Activated CD4-positive, CD25-positive, alpha-beta regulatory T cell (primary cell): ENCODE measurements around the gene RNU1-2.
"Not testable (repeated sequence)": the region's sequence is repeated elsewhere in the genome, so short reads cannot be mapped to it uniquely, and the experiment has no call there.

Experiments used
- DNase-seq, 4 experiments: peaks; one replicate each; lab custom pipeline; 2025; lab: John Stamatoyannopoulos, UW

RNU1-2 gene

DNA sequence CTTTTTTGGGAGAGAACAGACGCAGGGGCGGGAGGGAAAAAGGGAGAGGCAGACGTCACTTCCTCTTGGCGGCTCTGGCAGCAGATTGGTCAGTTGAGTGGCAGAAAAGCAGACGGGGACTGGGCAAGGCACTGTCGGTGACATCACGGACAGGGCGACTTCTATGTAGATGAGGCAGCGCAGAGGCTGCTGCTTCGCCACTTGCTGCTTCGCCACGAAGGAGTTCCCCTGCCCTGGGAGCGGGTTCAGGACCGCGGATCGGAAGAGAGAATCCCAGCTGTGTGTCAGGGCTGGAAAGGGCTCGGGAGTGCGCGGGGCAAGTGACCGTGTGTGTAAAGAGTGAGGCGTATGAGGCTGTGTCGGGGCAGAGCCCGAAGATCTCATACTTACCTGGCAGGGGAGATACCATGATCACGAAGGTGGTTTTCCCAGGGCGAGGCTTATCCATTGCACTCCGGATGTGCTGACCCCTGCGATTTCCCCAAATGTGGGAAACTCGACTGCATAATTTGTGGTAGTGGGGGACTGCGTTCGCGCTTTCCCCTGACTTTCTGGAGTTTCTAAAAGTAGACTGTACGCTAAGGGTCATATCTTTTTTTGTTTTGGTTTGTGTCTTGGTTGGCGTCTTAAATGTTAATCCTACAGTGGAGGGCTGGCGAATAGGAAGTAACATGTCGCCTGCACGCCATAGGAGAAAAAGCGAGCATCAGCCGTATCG lies at the start of gene RNU1-2:
TSS of gene RNU1-2 (plus strand) at position 383 of the 718 bp plus-strand sequence.
- peak; percentile 50 to 74 (median 63) for DNase-seq

DNA sequence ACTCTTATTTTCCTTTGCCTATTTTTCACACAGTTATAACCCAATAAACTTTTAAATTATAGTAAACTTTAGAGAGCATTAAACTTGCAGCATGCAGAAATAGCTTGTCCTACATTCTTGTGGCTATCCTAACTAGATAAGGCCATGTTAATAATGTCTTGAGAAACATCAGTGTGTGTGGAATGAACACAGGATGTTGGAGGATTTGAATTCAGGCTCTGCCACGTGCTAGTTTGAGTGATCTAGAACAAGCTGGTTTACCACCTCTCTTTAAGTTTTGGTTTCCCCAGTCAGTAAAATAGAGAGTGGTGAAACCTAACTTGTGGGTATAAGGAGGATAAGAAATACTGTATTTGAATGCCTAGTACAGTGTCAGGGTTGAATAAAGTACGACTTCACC lies 39.6 kb upstream of the RNU1-2 start:
- not testable (repeated sequence) for DNase-seq

DNA sequence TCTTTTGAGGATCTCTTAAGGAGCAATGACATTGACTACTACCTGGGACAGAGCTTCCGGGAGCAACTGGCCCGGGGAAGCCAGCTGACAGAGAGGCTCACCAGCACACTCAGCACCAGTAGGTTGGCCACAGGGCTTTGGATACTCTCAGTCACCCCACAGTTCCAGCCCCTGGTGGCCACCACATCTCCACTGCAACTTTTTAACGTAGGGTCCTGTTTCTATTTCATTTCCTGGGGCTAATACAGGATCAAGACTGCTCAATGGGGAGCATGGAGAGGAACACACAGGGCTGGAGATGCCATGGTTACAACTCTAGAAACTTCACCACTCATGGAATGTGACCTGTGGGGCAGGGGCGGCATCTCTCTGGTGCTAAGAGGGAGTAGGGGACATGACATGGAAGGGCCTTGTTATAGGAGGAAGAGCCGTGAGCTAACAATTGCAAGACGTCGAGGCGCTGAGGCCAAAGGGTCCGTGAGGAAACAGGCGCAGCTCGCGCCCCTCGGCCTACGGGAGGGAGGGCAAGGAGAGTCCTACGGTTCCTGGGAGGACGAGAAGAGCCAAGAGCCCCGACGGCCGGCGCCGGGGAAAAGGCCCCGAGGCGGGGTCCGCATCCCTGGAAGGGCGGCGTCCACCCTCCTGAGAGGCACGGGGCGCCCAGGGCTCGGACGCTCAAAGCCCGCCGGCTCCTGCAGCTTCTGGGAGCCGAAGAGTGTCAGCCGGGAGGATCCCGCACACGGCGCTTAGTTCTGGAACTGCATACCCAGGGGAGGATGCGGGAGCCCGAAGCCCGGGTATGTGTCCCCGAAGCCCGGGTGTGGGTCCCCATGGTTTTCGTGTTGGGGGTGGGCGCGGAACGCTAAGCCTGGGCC lies 36.4 kb upstream of the RNU1-2 start:
- DNase-seq = not testable (repeated sequence)

DNA sequence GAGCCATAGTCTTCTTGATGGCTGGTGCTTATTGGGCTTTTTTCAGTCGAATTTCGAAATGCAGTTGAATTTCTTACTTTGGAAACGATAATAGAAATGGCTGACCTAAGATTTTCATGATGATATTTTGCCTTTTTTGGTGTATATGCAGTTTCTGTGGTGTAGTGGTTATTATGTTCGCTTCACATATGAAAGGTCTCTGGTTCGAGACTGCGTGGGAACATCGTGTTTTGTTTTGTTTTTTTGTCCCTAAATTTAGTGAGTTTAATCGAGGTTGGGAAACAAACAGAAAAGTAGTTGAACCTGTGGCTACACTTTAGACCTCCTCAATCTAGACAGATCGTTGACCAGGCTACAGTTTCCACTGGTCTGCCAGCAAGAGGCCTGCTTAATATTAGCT lies 35.7 kb upstream of the RNU1-2 start:
- not testable (repeated sequence) for DNase-seq

DNA sequence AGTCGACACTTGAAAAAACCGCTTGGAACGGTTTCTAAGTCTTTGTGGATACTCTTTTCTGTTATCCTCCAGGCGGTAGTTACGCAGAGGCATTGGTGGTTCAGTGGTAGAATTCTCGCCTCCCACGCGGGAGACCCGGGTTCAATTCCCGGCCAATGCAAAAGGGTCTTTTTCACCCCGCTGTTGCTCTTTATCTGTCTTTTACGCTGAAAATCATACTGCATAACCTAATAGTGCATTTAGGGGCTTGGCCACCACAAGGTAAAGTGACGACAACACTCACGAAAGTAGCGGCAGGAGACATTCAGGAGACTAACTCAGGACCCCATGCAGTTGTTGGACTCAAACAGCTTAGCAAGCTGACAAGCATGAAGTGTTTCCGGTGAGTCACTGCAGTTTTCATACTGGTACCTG lies 33.9 kb upstream of the RNU1-2 start:
- not testable (repeated sequence) for DNase-seq

DNA sequence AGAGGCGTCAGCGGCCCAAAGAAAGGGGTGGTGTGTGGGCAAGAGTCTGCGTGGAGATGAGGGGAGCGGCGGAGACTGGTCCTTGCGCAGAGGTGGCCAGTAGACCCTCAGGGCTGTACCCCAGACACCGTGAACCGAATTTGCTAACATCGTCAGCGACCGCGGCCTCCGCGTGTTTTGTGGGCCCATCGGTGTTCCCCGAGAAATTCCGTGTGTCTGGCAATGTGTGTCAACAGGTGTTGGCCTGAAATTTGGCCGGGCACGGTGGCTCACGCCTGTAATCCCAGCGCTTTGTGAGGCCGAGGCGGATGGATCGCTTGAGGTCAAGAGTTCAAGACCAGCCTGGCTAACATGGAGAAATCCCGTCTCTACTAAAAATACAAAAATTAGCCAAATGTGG lies 33.4 kb upstream of the RNU1-2 start:
- not testable (repeated sequence) for DNase-seq

DNA sequence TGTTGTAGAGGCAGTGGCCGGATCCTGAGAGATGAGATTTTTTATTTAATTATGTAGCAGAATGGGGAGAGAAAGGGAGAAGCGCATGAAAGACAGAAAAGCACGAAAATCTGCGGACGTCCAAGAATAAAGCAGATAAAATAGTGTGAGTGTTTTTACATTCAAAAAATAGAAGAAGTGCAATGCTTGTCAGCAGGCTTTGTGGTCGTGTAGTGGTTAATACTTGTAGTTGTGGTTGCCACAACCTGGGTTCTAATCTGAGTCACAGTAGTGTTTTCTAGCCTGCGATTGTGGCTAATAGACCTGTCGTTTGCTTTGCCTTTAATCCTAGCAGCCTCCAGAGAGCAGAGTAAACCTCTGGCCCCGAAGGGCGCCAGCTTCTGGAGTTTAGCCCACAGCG lies 32.8 kb upstream of the RNU1-2 start:
- not testable (repeated sequence) for DNase-seq

DNA sequence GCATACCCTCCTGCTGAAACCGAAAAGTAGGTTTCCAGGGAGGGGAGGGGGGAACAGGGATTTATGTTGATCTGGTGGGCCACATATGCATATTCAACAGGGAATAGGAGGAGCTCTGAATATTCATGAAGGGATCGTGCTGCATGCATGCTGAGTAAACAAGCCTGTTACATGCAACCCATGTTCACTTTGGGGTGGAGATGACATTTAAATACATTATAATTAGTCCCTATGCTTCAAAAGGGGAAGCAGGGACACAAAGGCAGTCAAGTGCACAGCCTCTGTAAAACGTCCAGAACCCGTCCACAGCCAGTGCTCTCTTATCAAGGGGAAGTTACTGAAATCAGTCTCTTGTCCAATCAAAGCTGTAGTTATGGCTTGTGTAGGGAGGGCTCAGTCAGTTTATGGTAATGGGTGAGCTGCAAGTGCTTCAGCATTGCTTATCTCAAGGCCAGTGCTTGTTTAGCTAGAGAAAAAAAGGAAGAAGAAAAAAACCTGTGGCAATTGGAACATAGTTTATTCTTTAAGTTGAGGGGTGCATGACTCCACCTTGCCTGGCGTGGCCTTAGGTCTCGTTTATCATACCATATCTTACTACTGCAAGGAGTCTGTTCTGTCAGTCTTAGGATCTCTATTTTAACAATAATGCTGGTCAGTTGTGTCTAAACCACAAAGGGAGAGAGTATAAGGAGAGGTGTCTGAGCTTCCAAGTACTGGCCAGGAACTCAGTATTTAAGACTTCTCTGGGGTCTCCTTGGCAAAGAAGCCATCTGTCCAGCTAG lies 28.7 kb upstream of the RNU1-2 start:
- not testable (repeated sequence) for DNase-seq

DNA sequence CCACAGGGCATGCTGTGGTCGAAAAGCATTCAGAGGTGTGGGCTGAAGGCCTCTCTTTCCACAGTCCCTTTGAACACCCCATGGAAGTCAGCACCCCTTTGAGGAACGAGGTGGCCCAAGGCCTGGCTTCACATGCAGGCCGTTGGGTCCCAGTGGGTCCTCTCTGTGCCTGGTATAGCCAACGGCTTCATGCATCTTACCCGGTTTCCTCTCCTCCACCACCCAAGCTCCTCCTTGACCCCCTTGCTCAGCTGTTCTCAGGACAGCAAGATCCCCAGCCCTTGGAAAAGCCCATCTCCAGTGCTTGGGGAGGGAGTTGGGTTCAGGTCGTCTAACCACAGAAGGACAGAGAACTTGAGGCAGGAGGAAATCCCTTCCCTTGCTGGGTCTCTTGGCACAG lies 27.0 kb upstream of the RNU1-2 start:
- DNase-seq = not testable (repeated sequence)

DNA sequence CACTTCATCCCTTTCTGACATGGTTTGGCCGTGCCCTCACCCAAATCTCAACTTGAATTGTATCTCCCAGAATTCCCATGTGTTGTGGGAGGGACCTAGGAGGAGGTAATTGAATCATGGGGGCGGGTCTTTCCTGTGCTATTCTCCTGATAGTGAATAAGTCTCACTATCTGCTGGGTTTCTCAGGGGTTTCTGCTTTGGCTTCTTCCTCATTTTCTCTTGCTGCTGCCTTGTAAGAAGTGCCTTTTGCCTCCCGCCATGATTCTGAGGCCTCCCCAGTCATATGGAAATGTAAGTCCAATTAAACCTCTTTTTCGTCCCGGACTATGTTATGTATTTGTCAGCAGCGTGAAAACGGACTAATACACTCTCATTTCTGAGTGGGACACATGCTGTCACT lies 25.8 kb upstream of the RNU1-2 start:
- DNase-seq = not testable (repeated sequence)

DNA sequence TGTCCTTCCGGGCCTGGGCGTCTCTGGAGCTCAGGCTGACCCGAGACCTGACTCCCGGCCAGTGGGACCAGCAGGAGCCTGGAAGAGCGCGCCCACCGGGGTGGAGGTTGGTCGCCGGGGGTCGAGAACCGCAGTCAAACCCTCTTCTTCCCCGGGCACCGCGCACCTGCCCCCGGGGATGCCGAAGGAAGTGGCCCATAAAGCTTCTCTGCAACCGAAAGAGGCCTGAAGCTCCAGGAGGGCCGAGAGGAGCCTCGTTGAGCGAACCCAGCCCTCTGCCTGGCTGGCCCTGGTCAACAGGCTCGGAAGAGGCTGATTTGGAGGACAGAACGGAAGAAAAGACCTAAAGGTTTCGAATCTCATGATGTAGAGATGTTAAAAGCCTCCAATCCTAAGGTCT lies 24.6 kb upstream of the RNU1-2 start:
- DNase-seq = not testable (repeated sequence)

DNA sequence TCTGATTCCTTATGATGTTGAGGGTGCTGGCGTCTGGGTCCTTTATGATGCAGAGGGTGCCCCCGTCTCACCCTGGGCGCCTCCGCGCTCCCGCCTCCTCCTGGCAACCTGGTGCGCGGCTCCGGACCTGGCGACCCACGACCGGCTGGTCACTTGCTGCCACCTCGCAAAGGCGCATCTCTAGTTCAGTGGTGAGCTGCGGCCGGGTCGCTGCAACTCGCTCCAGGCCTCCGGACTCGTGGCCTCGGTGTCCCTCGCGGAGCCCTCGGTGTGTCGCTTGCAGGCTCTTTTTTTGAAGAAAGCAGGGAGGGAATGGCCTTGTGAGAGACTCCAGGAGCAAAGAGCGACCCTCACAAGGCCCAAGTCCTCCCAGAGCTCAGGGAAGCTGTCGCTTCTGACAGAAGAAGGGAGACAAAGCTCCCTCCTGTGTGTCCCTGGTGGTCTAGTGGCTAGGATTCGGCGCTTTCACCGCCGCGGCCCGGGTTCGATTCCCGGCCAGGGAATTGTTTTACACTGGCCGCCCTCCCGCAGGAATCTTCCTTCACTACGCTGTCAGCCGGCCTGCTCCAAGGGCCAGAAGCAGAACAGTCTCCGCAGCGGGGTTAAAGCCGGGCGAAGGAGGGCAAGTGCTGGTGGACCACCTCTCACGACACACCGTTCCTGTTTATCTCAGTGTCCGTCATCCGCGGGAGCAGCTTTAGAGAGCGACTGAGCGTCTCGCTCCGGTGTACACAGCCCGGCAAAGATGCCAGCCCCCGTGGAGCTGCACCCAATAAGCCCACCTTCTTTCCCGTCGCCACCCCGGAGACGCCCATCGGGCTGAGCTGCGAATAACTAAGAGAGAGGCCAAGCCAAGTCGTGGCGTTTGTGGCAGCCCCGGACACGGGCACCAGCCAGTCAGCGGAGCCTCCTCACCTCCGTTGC lies 23.4 kb upstream of the RNU1-2 start:
- peak in 1 of 4 experiments; percentile 32 for DNase-seq

DNA sequence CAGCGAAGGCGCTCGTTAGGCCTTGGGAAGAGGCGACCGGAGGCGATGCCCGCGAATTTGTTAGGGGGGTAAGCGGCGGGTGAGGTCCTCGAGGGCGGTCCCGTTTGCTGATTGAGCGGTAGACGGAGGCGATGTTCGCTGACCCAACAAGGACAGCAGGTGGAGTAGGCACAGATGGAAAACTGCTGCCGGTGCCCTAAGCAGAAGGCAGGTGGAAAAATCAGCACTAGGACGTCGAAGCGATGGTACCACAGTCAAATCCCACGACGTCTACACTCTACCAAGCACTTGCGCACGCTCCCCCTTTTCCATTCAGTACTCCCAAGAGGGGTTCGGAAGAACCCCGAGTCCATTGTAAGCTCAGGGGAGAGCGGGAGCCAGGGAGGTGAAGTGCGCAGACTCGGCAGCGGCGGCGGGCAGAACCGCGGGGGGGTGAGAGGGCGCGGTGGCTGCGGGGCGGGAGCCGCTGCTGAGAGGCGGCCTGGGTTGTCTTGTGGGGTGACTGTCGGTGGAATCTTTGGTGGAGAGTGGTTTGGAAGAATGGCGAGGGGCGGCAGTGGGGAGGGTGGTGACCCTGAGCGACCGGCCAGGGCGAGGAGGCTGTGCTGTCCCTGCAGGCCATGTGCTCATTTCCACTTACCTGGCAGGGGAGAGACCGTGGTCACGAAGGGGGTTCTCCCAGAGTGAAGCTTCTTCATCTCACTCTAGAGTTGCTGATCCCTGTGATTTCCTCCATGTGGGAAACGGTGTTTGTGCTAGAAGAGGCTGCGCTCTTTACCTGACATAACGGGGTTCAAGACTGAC lies 22.5 kb upstream of the RNU1-2 start:
- DNase-seq = peak in 1 of 4 experiments; percentile 31

DNA sequence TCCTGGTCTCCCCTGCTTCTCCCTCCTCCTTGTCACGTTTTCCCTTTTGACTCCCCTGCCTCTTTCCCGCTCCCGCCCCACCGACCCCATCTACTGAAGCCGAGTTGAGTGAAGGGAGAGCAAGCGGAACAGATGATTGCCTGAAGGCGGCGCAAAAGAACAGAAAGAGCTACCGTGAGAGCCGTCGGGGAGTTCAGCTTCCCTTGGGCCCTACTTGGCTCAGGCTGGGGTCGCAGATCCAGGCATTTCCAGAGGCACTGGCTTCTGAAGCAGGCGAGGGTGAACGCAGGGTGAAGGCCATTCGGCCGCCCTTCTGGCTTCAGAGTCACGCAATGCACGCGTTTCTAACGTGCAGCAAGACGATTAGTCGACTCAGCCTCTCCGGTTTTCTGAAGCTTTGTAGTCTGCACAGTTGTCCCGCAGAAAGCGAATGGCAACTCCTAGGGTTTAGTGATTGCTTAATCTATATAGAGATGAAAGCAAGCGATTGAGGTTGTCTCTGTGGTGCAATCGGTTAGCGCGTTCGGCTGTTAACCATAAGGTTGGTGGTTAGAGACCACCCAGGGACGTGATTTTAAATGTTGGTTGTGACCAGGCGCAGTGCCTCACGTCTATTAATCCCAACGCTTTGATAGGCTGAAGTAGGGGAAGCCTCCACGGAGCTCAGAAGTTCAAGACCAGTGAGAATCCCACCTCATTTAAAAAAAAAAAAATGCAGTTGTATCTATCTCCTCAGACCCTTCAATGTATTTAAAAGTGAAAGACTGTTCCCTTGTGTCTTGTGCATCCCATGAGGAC lies 20.6 kb upstream of the RNU1-2 start:
- not testable (repeated sequence) for DNase-seq

DNA sequence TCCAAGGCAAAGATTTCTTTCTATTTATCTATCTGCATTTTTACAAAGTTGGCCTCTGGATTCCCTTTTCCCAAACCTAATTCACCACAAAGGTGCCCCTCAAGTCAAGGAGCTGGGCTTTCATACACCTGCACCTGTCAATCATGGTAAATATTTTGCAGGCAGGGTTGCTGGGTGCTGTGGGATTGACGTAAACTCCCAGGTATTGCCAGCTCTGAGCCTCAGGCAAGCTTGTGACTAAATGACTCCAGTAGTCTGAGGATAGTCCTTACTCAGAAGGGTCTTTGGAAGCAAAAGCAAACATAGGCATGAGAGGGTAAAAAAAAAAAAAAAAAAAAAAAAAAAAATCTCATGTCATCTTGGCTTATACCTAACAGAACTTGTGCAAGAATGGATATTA lies 14.0 kb upstream of the RNU1-2 start:
- DNase-seq = not testable (repeated sequence)

DNA sequence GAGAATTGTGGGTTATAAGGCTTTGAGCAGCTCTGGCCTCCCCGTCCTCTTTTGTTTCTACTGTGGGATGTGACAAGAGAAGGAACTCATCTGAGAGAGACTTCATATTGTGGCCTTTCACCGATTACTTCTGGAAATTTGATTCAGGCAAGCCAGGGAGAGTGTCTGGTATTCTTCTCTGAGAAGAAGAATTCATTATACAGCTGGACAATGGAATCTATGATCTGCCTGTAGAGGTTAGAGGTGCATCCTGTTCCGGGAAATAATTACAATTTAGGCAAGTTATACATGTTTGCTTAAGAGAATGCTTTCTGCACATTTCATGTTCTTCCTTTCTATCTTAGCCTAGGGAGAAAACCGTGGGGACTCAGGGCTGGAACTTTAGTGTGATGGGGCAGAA lies 12.8 kb upstream of the RNU1-2 start:
- DNase-seq = no peak

DNA sequence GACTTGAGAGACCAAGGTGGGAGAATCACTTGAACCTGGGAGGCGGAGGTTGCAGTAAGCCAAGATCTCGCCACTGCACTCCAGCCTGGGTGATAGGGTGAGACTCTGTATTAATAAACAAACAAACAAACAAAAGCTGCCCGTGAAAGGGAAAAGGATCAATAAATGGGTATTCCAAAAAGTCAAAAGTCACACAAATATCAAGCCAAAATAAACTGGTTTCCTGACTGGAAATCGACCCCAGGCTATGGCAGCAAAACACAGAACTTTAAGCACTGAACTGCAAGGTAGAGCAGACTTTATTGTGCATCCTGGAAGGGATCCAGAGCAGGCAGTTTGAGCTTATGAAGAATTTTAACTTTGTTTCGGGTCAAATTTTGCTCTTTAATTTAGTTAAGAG lies 11.3 kb upstream of the RNU1-2 start:
- DNase-seq = not testable (repeated sequence)

DNA sequence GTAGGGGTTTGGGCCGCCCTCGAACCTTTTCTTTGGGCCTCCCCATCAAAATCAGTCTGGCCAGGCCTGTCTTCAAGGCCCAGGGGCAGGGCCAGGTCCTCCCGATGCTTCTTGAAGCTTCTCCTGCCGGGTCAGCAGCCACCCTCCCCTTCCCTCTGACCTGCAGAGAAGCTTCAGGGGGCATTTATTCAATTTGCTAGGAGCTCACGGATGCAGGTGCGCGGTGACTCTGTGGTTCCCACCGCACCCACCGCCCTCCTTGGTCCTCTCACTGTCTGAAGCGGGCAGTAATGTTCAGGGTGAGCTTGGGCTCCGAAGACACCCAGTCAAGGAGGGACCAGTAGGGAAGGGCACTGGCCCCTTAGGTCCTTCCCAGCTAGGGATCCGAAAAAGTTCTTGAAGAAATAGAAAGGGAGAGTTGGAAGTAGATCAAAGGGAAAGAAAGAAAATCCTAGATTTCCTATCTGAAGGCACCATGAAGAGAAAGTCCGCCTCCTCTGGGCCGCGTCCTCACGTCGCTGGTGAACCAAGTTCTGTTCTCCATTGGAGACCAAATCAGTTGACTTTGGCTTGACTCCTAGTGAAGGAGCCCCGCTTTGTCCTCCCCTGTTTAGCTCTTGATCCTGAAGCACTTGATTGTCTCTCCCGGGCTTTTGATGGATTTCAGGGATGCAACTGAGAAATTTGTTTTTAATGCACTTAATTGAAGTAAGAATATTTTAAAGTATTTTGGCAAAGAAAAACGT lies 8.7 kb upstream of the RNU1-2 start:
- DNase-seq = no peak
